Neural cell (in vitro differentiated cells): ENCODE measurements around the gene MAG. TPM values are rescaled to one million over a fixed set of nuclear protein-coding genes. Genes with fewer than 3 reads are reported as not detected.

Source experiments
- H2AFZ ChIP-seq: fragments of 200-600, 300-800 bp; sonication (generic), shearing (Covaris generic); 2 replicates; pipeline ENCODE4 v1.6.0; 2014; ENCODE audit warnings: low read depth, mild to moderate bottlenecking, antibody characterized with exemption, low read length, moderate library complexity
- H3F3A ChIP-seq: fragments of 200-600 bp; shearing (Covaris generic); 2 replicates; pipeline ENCODE4 v1.6.1; 2016; ENCODE audit warnings: mild to moderate bottlenecking, moderate library complexity, mixed read lengths, antibody characterized with exemption, low read length; ENCODE audit not compliant: insufficient read depth, poor library complexity, severe bottlenecking
- H3K27ac ChIP-seq: fragments of 200-600, 300-800 bp; sonication (generic), shearing (Covaris generic); 2 replicates; pipeline ENCODE4 v1.5.1; 2014; ENCODE audit warnings: mild to moderate bottlenecking, low read length, moderate library complexity
- H3K27me3 ChIP-seq: fragments of 300-800, 200-600 bp; sonication (generic), shearing (Covaris generic); 2 replicates; pipeline ENCODE4 v1.6.0; 2014; ENCODE audit warnings: mild to moderate bottlenecking, low read depth, low read length, moderate library complexity; ENCODE audit not compliant: insufficient read depth
- H3K36me3 ChIP-seq: fragments of 300-800, 200-600 bp; sonication (generic), shearing (Covaris generic); 2 replicates; pipeline ENCODE4 v1.5.1; 2014; ENCODE audit warnings: mild to moderate bottlenecking, antibody characterized with exemption, low read length, moderate library complexity; ENCODE audit not compliant: insufficient read depth
- H3K4me2 ChIP-seq: fragments of 300-800, 200-600 bp; sonication (generic), shearing (Covaris generic); 2 replicates; pipeline ENCODE4 v1.6.0; 2014; ENCODE audit warnings: mild to moderate bottlenecking, low read length
- H3K4me3 ChIP-seq: fragments of 300-800, 200-600 bp; sonication (generic), shearing (Covaris generic); 2 replicates; pipeline ENCODE4 v1.5.1; 2014; ENCODE audit warnings: mild to moderate bottlenecking, low read length, moderate library complexity
- H3K79me2 ChIP-seq: fragments of 200-600 bp; shearing (Covaris generic); replicated peaks from 2 replicates; pipeline ENCODE4 v1.6.0; 2014; ENCODE audit warnings: mild to moderate bottlenecking, low read length, moderate library complexity; ENCODE audit not compliant: insufficient read depth
- H3K9ac ChIP-seq: fragments of 300-800, 200-600 bp; sonication (generic), shearing (Covaris generic); 2 replicates; pipeline ENCODE4 v1.6.1; 2016; ENCODE audit warnings: mild to moderate bottlenecking, low read length, mixed read lengths
- H3K9me2 ChIP-seq: fragments of 200-600 bp; shearing (Covaris generic); 2 replicates; pipeline ENCODE4 v1.6.1; 2016; ENCODE audit warnings: mild to moderate bottlenecking, low read length, mixed read lengths; ENCODE audit not compliant: insufficient read depth
- H3K9me3 ChIP-seq: fragments of 200-600, 300-800 bp; sonication (generic), shearing (Covaris generic); 2 replicates; pipeline ENCODE4 v1.6.1; 2016; ENCODE audit warnings: mild to moderate bottlenecking, mixed run types, low read length, moderate library complexity, mixed read lengths
- H4K20me1 ChIP-seq: fragments of 200-600 bp; shearing (Covaris generic); 2 replicates; pipeline ENCODE4 v1.6.1; 2016; ENCODE audit warnings: mild to moderate bottlenecking, mixed run types; ENCODE audit not compliant: insufficient read depth
- EP300 ChIP-seq: fragments of 450-650 bp; conservative IDR thresholded peaks from 2 replicates; pipeline ENCODE4 v1.6.1; 2014; ENCODE audit warnings: antibody characterized with exemption, mild to moderate bottlenecking, moderate library complexity; ENCODE audit not compliant: poor library complexity, severe bottlenecking
- EZH2 ChIP-seq: fragments of 200-600, 300-800 bp; shearing (Covaris generic), sonication (generic); IDR thresholded peaks from 2 replicates; pipeline ENCODE4 v1.6.1; 2014; ENCODE audit warnings: antibody characterized with exemption, low read length, borderline replicate concordance, mild to moderate bottlenecking; ENCODE audit not compliant: insufficient read depth, poor library complexity, severe bottlenecking
- MXI1 ChIP-seq: fragments of 450-650 bp; conservative IDR thresholded peaks from 2 replicates; pipeline ENCODE4 v1.6.1; 2014; ENCODE audit warnings: antibody characterized with exemption, mild to moderate bottlenecking; ENCODE audit not compliant: poor library complexity, severe bottlenecking
- POLR2AphosphoS5 ChIP-seq: IDR thresholded peaks from 2 replicates; pipeline ENCODE4 v1.6.1; 2012
- RAD21 ChIP-seq: fragments of 450-650 bp; conservative IDR thresholded peaks from 2 replicates; pipeline ENCODE4 v1.6.1; 2014; ENCODE audit warnings: antibody characterized with exemption, mild to moderate bottlenecking, moderate library complexity
- SMC3 ChIP-seq: fragments of 450-650 bp; conservative IDR thresholded peaks from 2 replicates; pipeline ENCODE4 v1.6.1; 2014; ENCODE audit warnings: antibody characterized with exemption, mild to moderate bottlenecking, moderate library complexity; ENCODE audit not compliant: poor library complexity
- TAF1 ChIP-seq: IDR thresholded peaks from 2 replicates; pipeline ENCODE4 v1.6.1; 2012; ENCODE audit warnings: low read depth
- polyA plus RNA-seq: library from polyadenylated mRNA; depleted of rRNA; stranded (reverse); fragments of >200 nt; gene quantifications from 2 replicates; pipeline ENCODE4 v1.2.3, GENCODE V29; 2014
- TF ChIP-seq, protein P1 (sequence below): fragments of 450-650 bp; IDR thresholded peaks from 2 replicates; pipeline ENCODE4 v1.5.1; 2014; ENCODE audit warnings: antibody characterized with exemption, mild to moderate bottlenecking, moderate library complexity; ENCODE audit not compliant: poor library complexity, severe bottlenecking
- TF ChIP-seq, protein P2 (sequence below): IDR thresholded peaks from 2 replicates; pipeline ENCODE4 v1.6.1; 2012; ENCODE audit warnings: borderline replicate concordance

MAG gene
- polyA plus RNA-seq, 1 donor from 2014 or later: not detected

DNA sequence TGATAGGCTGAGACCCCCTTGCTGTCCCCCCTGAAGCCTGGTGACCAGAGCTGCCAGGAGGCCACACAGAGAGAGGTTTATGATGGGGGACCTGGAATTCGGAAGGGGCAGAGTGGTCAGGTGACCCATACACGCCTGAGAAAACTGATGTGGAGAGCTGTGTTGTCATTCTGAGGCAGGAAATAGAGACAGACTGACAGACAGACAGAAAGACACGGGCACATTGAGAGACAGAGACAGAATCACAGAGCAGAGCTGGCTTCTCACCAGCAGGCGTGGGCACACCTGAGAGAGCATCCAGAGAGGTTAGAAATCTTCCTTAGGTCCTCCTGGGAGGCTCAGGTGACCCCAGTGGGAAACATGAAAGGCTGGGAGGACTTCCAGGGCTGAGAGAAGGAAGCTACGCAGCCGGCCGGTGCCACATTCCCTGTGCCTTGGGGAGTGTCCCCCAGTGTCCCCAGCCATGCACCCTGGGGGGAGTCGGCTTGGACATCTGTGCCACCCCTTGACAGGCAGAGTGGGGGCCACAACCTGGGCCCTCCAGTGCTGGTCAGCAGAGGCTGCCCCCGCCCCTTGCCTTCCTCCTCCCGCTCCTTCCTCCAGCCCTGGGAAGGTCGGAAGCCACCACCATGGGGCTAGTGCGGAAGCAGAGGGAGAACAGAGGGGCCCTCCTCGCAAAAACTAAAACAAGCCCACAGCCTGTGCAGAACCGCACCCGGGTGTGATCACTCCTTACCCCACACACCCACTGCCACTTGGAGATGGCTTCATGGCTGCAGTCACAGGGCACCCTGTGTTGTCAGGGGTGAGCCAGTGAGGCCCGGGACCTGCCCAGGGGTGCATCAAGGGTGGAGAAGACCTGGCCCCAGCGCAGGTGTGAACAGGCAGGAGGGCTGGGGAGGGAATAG, 57.9 kb downstream of the MAG start (continued):
- no peak for TF ChIP-seq SMC3

DNA sequence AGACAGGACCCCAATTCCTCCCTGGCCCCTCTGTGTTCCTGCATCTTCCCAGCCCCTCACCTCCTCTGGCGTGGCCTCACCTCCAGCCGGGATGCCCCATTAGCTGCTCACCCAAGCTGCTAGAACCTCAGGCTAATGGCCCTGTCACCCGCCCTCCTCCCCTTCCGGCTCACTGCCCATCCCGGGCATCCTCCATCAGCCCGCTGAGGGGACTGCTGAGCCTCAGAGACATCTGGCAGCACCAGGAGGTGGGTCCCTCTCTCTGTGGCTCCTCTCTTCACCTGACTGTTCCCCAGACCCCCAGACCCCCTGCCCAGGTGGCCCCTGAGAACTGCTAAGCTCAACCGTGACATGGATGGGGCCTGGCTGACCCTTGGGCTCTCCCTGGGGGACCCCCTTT, 58.6 kb downstream of the MAG start:
- no peaks in the 10 kb centered on the region for H3F3A ChIP-seq
- TF ChIP-seq EP300 (no peak), EZH2 (no peak), TAF1 (no peak), SMC3 (no peak), POLR2AphosphoS5 (no peak), RAD21 (no peak), MXI1 (no peak)
- TF ChIP-seq, protein P1, sequence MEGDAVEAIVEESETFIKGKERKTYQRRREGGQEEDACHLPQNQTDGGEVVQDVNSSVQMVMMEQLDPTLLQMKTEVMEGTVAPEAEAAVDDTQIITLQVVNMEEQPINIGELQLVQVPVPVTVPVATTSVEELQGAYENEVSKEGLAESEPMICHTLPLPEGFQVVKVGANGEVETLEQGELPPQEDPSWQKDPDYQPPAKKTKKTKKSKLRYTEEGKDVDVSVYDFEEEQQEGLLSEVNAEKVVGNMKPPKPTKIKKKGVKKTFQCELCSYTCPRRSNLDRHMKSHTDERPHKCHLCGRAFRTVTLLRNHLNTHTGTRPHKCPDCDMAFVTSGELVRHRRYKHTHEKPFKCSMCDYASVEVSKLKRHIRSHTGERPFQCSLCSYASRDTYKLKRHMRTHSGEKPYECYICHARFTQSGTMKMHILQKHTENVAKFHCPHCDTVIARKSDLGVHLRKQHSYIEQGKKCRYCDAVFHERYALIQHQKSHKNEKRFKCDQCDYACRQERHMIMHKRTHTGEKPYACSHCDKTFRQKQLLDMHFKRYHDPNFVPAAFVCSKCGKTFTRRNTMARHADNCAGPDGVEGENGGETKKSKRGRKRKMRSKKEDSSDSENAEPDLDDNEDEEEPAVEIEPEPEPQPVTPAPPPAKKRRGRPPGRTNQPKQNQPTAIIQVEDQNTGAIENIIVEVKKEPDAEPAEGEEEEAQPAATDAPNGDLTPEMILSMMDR: no peak
- TF ChIP-seq, protein P2, sequence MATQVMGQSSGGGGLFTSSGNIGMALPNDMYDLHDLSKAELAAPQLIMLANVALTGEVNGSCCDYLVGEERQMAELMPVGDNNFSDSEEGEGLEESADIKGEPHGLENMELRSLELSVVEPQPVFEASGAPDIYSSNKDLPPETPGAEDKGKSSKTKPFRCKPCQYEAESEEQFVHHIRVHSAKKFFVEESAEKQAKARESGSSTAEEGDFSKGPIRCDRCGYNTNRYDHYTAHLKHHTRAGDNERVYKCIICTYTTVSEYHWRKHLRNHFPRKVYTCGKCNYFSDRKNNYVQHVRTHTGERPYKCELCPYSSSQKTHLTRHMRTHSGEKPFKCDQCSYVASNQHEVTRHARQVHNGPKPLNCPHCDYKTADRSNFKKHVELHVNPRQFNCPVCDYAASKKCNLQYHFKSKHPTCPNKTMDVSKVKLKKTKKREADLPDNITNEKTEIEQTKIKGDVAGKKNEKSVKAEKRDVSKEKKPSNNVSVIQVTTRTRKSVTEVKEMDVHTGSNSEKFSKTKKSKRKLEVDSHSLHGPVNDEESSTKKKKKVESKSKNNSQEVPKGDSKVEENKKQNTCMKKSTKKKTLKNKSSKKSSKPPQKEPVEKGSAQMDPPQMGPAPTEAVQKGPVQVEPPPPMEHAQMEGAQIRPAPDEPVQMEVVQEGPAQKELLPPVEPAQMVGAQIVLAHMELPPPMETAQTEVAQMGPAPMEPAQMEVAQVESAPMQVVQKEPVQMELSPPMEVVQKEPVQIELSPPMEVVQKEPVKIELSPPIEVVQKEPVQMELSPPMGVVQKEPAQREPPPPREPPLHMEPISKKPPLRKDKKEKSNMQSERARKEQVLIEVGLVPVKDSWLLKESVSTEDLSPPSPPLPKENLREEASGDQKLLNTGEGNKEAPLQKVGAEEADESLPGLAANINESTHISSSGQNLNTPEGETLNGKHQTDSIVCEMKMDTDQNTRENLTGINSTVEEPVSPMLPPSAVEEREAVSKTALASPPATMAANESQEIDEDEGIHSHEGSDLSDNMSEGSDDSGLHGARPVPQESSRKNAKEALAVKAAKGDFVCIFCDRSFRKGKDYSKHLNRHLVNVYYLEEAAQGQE: no peak

DNA sequence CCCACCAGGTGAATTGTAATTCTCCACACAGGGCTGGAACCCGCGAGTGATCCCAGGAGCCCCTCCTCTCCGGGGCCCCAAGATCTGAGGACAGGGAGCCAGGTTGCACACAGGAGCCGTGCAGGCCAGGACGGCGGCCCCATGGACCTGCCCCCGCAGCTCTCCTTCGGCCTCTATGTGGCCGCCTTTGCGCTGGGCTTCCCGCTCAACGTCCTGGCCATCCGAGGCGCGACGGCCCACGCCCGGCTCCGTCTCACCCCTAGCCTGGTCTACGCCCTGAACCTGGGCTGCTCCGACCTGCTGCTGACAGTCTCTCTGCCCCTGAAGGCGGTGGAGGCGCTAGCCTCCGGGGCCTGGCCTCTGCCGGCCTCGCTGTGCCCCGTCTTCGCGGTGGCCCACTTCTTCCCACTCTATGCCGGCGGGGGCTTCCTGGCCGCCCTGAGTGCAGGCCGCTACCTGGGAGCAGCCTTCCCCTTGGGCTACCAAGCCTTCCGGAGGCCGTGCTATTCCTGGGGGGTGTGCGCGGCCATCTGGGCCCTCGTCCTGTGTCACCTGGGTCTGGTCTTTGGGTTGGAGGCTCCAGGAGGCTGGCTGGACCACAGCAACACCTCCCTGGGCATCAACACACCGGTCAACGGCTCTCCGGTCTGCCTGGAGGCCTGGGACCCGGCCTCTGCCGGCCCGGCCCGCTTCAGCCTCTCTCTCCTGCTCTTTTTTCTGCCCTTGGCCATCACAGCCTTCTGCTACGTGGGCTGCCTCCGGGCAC, 59.6 kb downstream of the MAG start:
- Histone ChIP-seq H3K27me3 (no peaks in the 10 kb centered on the region), H3K36me3 (no peaks in the 10 kb centered on the region), H3K27ac (no peak overlapping the region), H3K9me2 (no peaks in the 10 kb centered on the region), H3K9ac (no peak overlapping the region), H3K79me2 (no peaks in the 10 kb centered on the region), H4K20me1 (no peaks in the 10 kb centered on the region), H2AFZ (no peak overlapping the region), H3K4me3 (no peak overlapping the region), H3K9me3 (no peaks in the 10 kb centered on the region), H3F3A (no peaks in the 10 kb centered on the region), H3K4me2 (no peak overlapping the region)
- TF ChIP-seq EP300 (no peak), EZH2 (no peak), POLR2AphosphoS5 (no peak), MXI1 (no peak), TAF1 (no peak), SMC3 (no peak), RAD21 (no peak)
- TF ChIP-seq, protein P1: no peak
- TF ChIP-seq, protein P2: no peak

More for the DNA sequence above, 58.6 kb downstream of the MAG start:
- Histone ChIP-seq H3K27ac (no peak overlapping the region), H3K36me3 (no peaks in the 10 kb centered on the region), H3K9ac (no peak overlapping the region), H3K27me3 (no peaks in the 10 kb centered on the region), H3K9me2 (no peaks in the 10 kb centered on the region), H4K20me1 (no peaks in the 10 kb centered on the region), H2AFZ (no peak overlapping the region), H3K9me3 (no peaks in the 10 kb centered on the region), H3K79me2 (no peaks in the 10 kb centered on the region), H3K4me2 (no peak overlapping the region), H3K4me3 (no peak overlapping the region)
